Muscle layer of colon (tissue), 2 donors: ENCODE results near the gene POFUT1.

Experiments used
- H3K27ac ChIP-seq: one replicate; pipeline ENCODE4 v1.7.0; 2013; ENCODE audit warnings: low read depth, mild to moderate bottlenecking, low read length, moderate library complexity
- H3K27me3 ChIP-seq, 2 donors: one replicate each; pipeline ENCODE4 v1.7.0; 2013; ENCODE audit warnings: low read length in 2 of 2, mild to moderate bottlenecking in 2 of 2; ENCODE audit not compliant: insufficient read depth in 2 of 2, control insufficient read depth in 1 of 2
- H3K36me3 ChIP-seq: one replicate; pipeline ENCODE4 v1.7.0; 2013; ENCODE audit warnings: mild to moderate bottlenecking, low read length; ENCODE audit not compliant: insufficient read depth
- H3K4me1 ChIP-seq: one replicate; pipeline ENCODE4 v1.7.0; 2013; ENCODE audit warnings: mild to moderate bottlenecking, low read length; ENCODE audit not compliant: insufficient read depth
- H3K4me3 ChIP-seq, 2 donors: one replicate each; pipeline ENCODE4 v1.7.0; 2013; ENCODE audit warnings: low read length in 2 of 2, low read depth in 1 of 2, mild to moderate bottlenecking in 1 of 2, moderate library complexity in 1 of 2
- H3K9ac ChIP-seq: one replicate; pipeline ENCODE4 v1.7.0; 2013; ENCODE audit warnings: low read length
- H3K9me3 ChIP-seq: one replicate; pipeline ENCODE4 v1.7.0; 2013; ENCODE audit warnings: mild to moderate bottlenecking, low read length
- donor health status: abdominal sarcoma.
- donor health status: Adenocarcinoma of cecum.

POFUT1 gene

GRCh38 chr20:32201296-32201976 lies 6.2 kb upstream of the POFUT1 start:
- peaks cover 32% of the 10 kb centered on the region for H3K4me1 ChIP-seq
- H3K27ac ChIP-seq, result no peak overlapping the region
- no peaks in the 10 kb centered on the region for H3K27me3 ChIP-seq
- no peaks in the 10 kb centered on the region for H3K9me3 ChIP-seq
- peaks cover 41% of the 10 kb centered on the region for H3K36me3 ChIP-seq
- no peak overlapping the region for H3K4me3 ChIP-seq
- no peak overlapping the region for H3K9ac ChIP-seq

- Histone ChIP-seq H3K27ac (no peak overlapping the region), H3K9ac (no peak overlapping the region), H3K9me3 (no peaks in the 10 kb centered on the region), H3K27me3 (no peaks in the 10 kb centered on the region), H3K36me3 (peaks cover 41% of the 10 kb centered on the region), H3K4me1 (peaks cover 38% of the 10 kb centered on the region), H3K4me3 (no peak overlapping the region)
These were observed 5.7 kb upstream of the POFUT1 start for GRCh38 chr20:32201977-32202363.

DNA sequence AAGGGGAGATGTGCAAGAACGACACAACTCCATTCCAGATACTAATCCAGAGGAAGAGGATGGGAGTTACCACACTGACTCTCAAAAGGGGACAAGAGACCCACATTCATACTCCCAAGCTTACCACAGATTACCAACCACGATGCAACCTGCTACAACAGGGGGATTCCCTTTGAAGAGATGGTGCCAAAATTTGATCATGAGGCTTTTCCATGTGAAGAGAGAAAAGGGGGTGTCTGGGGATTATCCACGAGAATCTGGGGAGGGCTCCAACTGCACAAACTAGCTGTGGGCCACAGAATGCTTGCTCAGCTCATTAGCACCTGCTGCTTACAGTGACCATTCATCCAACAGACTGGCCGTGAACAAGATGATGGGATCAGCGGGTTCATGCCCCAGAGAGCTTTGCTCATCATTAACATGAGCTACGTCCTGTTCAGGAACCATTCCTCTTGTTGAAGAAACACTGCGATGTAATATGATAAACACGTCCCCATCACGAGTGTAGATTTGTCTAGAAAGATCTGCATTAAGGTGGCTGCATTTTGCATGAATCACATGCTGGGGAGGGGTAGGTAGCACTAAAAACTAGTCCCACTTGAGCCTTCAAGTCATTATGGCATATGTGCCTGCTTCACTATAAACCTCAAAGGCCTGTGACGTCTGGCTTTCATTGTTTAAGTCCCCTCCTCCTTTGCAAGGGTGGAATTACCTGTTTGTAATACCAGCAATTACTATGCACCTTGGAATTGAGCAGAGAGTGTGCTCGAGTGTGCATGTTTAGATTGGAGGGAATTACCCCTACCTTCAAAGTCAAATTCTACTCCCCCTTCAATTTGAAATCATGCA lies 4.1 kb upstream of the POFUT1 start:
- no peaks in the 10 kb centered on the region for H3K9me3 ChIP-seq
- H3K27ac ChIP-seq, result no peak overlapping the region
- H3K27me3 ChIP-seq, result no peaks in the 10 kb centered on the region
- H3K9ac ChIP-seq, result no peak overlapping the region
- H3K4me1 ChIP-seq, result peaks cover 42% of the 10 kb centered on the region
- H3K4me3 ChIP-seq, result no peak overlapping the region
- H3K36me3 ChIP-seq, result peaks cover 37% of the 10 kb centered on the region

DNA sequence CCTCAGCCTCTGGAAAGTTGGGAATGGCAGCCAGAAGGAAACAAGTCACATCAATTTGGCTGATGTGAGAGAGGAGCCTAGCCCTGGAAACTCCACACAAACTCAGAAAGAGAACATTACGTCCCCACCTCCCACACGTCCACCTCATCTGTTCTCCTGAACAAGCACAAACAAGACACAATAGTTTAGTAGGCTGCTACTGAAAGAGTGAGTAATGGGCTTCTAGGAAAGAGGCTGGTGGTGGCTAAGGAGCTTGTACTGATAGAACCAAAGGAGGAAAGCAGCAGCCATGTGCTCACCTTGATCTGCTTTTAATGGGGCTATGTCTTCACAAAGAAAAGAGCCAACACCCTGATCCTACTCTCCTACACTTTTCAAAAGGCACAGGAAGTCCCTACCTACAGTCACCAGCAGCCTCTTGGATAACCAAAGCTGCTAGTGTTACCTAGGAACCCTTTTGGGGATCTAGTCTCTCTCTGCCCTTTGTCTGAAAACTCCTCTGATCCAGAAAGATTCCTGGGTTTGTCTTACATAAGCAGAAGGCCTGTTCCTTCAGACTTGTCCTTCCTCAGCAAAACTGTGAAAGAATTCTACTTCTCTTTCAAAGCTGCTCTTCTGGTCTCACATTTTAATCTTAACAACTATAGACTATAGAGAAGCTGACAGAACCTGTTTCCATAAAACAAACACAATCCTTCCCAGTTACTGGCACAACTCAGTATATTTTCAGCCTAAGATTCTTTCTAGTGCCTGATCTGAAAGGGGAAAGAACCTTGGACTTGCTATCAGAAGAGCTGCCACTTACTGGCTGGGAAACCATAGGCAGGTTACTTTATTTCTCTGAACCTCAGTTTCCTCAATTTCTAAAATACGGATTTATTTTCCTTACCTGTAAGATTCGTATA lies 3.2 kb upstream of the POFUT1 start:
- H3K27me3 ChIP-seq, result no peaks in the 10 kb centered on the region
- no peak overlapping the region for H3K4me3 ChIP-seq
- no peaks in the 10 kb centered on the region for H3K9me3 ChIP-seq
- peak overlapping the region; percentile 5 for H3K9ac ChIP-seq
- H3K4me1 ChIP-seq, result peaks cover 46% of the 10 kb centered on the region
- H3K27ac ChIP-seq, result no peak overlapping the region
- H3K36me3 ChIP-seq, result peaks cover 28% of the 10 kb centered on the region

- peaks cover 25% of the 10 kb centered on the region for H3K36me3 ChIP-seq
- no peak overlapping the region for H3K4me3 ChIP-seq
- peaks cover 46% of the 10 kb centered on the region for H3K4me1 ChIP-seq
- H3K27ac ChIP-seq, result no peak overlapping the region
- H3K27me3 ChIP-seq, result no peaks in the 10 kb centered on the region
- no peaks in the 10 kb centered on the region for H3K9me3 ChIP-seq
- peak overlapping the region; percentile 5 for H3K9ac ChIP-seq
These were observed 2.4 kb upstream of the POFUT1 start for GRCh38 chr20:32205110-32205842.

- Histone ChIP-seq H3K27ac (peak overlapping the region; percentile 81), H3K4me1 (peaks cover 46% of the 10 kb centered on the region), H3K36me3 (peaks cover 27% of the 10 kb centered on the region), H3K9me3 (no peaks in the 10 kb centered on the region), H3K9ac (peak overlapping the region; percentile 75), H3K4me3 (peak overlapping the region; percentile 91 to 95), H3K27me3 (no peaks in the 10 kb centered on the region)
These were observed 1.6 kb upstream of the POFUT1 start for GRCh38 chr20:32205843-32206759.

- Histone ChIP-seq H3K9me3 (no peaks in the 10 kb centered on the region), H3K9ac (peak overlapping the region; percentile 75), H3K4me1 (peaks cover 46% of the 10 kb centered on the region), H3K36me3 (peaks cover 24% of the 10 kb centered on the region), H3K27me3 (no peaks in the 10 kb centered on the region), H3K27ac (peak overlapping the region; percentile 81), H3K4me3 (peak overlapping the region; percentile 91 to 95)
These were observed 687 bp upstream of the POFUT1 start for GRCh38 chr20:32206760-32207625.

- Histone ChIP-seq H3K4me3 (peak overlapping the region; percentile 95), H3K9me3 (no peaks in the 10 kb centered on the region), H3K4me1 (peaks cover 42% of the 10 kb centered on the region), H3K9ac (peak overlapping the region; percentile 71), H3K36me3 (peaks cover 21% of the 10 kb centered on the region), H3K27me3 (no peaks in the 10 kb centered on the region), H3K27ac (peak overlapping the region; percentile 74)
These were observed 947 bp downstream of the POFUT1 start for GRCh38 chr20:32208499-32209154.

DNA sequence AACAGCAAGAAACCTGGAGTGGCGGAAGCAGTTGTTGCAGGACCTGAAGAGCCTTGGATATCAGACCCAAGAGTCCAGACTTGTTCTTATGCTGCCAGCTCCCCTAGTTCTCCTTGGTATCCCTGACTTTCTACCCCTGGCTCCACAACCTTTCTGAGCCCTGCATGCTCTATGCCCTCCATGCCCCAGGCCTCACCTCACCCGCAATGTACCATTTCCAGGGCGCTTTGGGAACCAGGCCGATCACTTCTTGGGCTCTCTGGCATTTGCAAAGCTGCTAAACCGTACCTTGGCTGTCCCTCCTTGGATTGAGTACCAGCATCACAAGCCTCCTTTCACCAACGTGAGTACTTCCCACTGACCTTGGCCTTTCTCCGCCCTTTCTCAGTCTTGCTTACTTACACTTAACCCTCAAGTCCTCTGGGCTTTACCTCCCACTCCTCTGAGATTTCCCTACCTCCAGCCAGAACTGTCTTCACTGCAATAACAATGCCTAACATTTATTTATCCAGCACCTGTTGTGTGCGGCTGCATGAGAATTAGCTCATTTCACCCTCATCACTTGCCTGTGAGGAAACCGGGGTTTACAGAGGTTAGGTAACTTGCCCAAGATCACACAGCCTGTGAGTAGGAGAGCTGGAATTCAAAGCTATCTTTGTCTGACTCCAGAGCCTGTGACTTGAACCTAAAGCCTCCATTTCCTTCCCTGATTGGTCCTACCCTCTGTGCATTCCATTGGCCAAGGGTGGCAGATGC lies 2.3 kb downstream of the POFUT1 start:
- no peak overlapping the region for H3K4me3 ChIP-seq
- H3K27me3 ChIP-seq, result no peaks in the 10 kb centered on the region
- H3K27ac ChIP-seq, result no peak overlapping the region
- peaks cover 28% of the 10 kb centered on the region for H3K4me1 ChIP-seq
- no peaks in the 10 kb centered on the region for H3K9me3 ChIP-seq
- H3K36me3 ChIP-seq, result peaks cover 22% of the 10 kb centered on the region
- H3K9ac ChIP-seq, result no peak overlapping the region
